CD4-positive, alpha-beta T cell treated with Interleukin-17A for 1 hour (primary cell): Measurements from ENCODE around the gene TNRC18.
"Not testable (repeated sequence)": the region's sequence is repeated elsewhere in the genome, so short reads cannot be mapped to it uniquely, and the experiment has no call there.

Source experiments
- DNase-seq: peaks from one replicate; pipeline ENCODE4 v3.0.0-alpha.2; 2020

TNRC18 gene

DNA sequence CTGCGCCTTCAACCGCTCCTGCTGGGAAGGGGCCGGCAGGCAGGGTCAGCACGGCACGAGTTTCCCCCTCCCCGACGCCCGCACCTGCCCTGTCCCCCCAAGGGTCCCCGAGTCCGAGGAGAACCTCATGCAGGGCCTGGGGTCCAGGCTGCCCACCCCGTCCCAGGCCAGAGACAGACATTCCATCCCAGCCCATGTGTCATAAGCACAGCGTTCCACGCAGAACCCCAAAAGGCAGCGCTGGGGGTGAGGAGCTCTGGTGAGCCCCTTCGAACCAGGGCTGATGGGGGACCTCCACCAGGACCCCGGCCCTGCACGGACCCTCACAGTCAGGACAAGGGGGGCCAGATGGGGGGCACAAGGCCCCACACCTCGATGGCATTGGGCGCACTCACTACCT, 49.2 kb downstream of the TNRC18 start:
- DNase-seq, result no peak

DNA sequence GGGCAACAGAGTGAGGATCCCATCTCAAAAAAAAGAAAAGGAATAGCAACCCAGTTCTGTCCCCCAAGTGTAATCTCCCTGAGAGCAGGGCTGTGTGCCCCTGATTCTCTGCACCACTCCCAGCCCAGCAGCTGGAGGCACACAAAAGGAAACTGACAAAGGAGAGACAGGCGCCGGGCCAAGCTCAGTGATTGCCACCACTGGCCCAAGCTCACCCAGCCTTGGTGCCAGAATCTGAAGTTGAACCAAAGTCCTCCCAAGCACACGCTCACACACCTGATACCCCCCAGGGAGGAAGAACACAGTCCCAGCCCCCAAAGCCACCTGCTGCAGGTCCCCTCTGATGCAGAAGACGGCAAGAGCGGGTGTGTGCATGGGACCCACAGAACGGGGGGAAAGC, 50.3 kb downstream of the TNRC18 start:
- DNase-seq, result no peak

DNA sequence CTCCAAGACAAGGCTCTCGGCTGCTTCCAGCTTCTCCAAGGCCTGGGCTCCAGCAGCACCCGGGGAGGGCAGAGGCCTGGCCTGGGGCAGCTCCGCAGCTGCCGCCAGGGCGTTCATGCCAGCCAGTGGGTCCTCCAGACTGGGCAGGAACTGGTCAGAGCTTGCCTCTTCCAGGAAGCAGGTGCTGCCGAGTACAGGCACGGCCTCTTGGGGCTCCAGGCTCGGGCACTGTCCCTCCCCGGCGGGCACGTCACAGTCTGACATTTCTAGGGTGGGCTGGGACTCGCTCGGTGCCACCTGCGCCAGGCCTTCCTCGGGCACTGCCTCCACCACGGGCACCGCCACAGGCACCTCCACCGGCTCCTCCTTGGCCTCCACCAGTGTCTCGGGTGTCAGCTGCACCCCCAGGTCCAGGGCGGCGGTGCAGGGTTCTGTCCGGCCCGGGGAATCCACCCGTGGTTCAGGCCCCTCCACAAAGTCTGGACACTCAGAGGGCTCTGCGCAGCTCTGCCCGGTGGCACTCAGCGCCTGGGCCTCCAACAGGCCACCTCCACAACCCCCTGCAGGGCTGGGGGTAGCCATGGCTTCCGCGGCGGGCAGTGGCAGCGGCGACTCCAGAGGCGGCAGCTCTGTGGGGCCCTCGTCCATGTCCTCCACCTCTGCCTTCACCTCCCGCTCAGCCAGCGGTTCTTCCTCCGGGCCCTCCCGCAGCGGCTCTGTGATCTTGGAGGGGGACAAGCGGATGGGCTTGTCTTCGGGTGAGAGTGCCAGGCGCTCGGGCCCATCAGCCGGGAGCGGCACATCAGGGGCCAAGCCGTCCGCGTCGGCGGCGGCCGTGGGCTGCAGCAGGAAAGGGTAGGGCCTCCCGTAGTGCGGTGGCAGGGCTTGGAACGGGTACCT, 52.9 kb downstream of the TNRC18 start:
- no peak for DNase-seq

DNA sequence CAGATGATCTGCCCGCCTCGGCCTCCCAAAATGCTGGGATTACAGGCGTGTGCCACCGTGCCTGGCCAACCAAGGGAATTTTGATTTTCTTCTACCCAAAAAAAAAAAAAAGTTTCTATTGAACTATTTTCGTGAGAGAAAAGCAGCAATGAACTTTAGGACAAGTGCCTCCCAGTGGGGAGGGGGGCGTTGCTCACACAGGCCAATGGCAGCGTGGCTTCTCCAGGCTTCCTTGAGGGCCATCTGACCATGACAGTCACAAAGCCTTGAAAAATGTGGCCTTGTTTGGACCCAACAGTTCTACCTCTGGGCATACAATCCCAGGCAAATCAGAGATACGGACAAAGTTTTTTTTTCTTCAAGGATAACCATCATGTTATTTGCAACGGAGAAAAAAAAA, 56.0 kb downstream of the TNRC18 start:
- no peak for DNase-seq

DNA sequence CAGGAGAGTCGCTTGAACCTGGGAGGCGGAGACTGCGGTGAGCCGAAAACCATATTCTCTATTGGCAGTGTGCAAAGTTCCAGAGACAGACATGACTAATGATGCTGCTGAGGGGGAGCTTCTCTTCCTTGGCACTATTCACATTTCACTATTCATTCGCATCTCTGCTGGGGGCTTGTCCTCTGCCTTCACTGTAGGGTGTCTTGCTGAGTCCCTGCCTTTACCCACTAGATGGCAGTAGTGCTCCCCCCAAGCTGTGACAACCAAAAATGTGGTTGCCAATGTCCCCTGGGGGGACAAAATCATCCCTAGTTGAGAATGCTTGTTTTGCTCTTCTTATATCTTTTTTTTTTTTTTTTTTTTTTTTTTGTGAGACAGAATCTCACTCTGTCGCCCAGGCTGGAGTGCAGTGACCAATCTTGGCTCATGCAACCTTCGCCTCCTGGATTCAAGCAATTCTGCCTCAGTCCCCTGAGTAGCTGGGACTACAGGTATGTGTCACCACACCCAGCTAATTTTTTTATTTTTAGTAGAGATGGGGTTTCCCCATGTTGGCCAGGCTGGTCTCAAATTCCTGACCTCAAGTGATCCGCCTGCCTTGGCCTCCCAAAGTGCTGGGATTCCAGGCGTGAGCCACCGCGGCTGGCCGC, 57.5 kb downstream of the TNRC18 start:
- DNase-seq, result peak; percentile 82

DNA sequence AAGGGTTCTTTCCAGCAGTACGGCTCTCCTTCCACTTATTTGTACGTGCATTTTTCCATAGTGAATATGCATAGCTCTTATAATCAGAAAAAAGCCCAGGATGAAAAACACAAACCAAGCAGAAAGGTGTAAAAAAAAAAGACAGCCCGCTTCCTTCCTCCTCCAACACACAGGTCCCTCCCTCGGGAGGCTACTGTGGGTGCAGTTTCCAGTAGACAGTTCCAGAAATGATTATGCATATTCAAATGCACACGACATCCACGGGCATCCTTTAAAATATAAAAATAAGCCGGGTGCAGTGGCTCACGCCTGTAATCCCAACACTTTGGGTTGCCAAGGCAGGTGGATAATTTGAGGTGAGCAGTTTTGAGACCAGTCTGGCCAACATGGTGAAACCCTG, 59.9 kb downstream of the TNRC18 start:
- no peak for DNase-seq

DNA sequence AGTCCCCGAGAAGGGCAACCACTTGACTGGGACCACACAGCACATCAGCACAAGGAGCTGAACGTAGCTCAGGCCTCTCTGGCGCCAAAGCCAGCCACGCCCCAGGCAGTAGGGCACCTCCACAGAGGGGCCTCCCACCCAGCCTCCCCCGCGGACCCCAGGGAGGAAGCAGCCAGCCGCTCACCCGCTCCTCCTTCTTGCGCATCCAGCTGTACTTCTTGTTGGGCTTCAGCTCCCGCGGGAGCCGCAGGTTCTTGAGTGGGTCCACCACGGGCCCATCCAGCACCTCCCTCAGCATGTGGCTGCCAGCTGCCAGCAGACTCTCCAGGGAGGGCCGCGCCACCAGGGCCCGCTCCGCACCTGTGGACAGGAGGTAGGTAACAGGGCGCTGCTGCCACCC, 61.2 kb downstream of the TNRC18 start:
- DNase-seq, result no peak

DNA sequence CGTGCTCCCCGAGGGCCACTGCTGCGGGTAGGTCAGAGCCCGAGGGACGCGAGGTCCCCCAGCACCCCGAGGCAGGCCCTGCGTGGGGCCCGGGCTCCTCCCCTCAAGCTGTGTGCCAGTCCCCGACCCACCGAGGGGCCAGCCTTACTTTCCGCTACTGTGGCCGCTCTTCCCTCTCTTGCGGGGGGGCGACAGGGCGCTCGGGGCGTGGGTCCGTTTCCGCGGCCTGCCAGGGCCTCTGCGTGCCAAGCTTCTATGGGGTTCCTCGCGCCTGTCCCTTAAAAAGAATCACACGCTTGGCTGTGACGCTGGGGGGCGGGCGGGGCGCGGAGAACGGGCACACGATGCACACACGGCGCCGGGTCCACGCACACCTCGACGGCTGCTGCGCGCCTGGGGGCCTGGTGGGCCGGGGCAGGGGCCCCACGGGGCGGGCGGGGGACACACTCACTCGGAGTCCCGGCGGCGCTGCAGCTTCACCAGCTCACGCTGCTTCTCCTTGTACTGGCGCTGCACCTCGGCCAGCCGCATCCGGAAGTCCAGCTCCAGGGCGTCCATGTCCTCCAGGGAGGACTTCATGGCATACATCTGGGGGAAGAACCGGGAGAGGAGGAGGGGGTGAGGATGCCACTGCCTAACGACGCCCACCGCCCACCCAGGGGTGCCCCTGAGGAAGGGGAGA, 62.0 kb downstream of the TNRC18 start:
- no peak for DNase-seq

DNA sequence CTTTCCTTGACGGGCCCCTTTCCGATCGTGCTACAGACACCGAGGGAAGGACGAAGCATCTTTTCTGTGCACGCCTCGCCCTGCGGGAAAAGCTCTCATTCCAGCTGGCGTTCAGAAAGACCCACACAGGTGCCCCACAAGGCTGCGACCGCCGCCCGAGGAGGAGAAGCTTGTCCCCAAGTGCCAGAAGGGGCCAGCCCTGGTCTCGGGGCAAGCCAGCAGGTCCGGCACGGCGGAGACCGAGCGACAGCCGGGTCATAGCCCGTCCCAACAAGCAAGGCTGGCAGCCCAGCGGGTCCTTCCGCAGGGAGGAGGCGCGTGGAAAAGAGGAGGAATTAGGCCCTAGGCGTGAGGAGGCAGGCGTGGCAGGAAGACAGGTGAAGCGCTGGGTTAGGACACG, 62.7 kb downstream of the TNRC18 start:
- DNase-seq, result no peak

DNA sequence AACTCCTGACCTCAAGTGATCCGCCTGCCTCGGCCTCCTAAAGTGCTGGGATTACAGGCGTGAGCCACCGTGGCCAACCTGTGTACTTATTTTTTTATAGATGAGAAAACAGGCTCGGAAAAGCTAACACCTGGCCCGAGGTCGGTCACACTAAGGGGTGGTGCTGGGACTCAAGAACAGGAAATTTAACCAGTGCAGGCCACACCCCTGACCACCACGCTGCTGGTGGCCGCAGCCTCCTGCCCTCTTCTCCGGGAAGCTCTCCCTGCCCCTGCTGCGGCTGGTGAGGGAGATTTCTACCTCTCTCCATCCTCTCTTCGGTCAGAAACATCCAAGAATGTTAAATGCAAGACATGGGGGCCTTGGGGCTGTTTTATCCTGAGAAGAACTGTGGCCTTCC, 63.2 kb downstream of the TNRC18 start:
- no peak for DNase-seq

DNA sequence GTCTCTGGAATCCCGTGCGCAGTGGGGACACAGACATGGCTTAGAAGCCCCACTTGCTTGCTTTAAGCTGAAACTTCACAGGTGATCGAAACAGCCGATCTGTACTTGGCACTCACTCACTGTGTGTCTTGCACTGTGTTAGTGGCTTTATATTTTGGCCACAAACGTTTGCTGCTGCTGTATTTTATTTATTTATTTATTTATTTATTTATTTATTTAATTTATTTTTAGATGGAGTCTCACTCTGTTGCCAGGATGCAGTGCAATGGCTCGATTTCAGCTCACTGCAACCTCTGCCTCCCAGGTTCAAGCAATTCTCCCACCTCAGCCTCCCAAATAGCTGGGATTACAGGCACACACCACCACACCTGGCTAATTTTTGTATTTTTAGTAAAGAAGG, 63.6 kb downstream of the TNRC18 start:
- not testable (repeated sequence) for DNase-seq

DNA sequence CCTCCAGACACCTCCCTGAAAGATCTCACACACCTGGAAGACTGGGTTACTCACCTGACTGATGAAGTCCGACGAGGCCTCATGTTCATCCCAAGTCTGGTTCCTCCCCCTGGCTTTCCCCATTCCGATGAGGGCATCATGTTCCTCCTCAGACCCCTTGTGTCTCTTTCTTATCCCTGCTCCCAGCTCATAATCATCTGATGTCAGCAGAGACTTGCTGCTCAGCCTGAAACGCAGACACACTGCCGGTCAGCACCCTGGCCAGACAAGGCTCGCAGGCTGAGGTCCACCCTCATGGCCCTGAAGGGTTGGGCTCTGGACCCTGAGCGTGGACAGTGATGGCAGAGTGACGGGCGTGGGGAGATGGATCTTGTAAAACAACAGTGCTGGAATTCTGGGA, 64.3 kb downstream of the TNRC18 start:
- DNase-seq, result no peak

DNA sequence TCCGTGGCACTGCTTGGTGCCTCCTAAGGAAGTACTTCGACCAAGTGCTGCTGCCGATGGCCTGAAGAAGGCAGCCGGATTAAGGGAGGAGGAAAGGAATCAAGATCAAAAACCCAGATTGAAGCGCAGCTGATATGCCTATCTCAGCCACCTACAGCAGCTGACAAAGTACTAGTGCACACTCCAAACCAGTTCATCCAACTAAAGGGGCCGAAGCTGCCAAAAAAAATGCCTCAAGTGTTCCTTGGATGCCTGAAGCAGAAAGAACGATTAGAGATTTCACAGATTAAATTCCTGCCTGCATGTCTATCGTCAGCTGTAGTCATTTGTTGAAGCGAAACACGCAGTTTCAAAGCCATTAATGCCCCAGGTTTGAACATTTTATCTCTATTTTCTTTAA, 65.7 kb downstream of the TNRC18 start:
- DNase-seq, result no peak

DNA sequence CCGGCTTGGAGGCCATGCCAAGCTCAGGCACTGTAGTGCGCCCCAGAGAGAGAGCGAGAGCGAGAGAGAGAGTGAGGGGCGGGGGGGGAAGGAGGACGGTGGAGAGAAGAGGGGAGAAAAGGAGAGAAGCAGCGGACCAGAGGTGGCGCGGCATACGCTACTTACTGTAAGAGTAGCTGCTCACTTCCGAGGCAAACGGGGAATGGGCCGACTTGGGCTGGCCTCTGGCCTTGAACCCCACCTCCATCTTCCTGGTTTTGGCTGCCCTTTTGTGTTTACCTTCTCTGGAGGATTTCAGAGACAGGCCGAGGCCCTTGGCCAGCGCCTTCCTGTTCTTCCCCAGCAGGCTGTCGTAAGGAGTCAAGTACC, 66.9 kb downstream of the TNRC18 start:
- no peak for DNase-seq

DNA sequence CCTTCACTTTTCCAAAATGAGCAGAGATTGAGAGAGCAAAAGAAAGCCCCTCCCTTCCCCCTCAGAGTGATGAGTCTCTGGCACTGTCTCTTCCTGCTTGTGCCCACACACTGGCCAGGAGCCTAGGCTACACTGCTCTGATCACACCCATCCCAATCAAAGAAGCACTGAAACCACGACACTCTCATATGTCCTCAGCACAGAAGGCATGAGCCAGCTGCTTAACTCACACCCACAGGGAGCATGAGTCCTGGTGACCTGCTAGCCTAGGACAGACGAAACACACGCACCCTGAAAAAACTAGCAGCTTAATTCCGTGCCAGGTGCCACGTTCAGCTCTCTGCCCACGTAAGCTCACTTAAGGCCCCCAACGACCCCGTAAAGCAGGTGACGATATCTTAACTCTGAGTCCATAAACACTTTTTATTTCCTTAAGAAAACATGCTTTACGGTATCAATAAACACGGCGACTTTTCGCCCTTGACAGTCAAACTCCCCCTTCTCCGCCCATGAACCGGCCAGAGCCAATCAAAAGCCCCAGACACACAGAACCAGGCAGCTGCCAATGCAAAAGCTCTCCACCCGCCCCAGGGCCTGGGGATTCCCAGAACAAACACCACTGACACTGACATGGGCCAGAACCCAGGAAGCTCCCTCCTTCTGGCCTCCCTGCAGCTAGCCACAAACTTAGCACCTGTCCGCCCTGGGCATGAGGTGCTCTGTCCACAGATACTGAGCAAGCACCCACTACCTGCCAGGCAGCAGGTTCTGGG, 69.0 kb downstream of the TNRC18 start:
- DNase-seq, result no peak

DNA sequence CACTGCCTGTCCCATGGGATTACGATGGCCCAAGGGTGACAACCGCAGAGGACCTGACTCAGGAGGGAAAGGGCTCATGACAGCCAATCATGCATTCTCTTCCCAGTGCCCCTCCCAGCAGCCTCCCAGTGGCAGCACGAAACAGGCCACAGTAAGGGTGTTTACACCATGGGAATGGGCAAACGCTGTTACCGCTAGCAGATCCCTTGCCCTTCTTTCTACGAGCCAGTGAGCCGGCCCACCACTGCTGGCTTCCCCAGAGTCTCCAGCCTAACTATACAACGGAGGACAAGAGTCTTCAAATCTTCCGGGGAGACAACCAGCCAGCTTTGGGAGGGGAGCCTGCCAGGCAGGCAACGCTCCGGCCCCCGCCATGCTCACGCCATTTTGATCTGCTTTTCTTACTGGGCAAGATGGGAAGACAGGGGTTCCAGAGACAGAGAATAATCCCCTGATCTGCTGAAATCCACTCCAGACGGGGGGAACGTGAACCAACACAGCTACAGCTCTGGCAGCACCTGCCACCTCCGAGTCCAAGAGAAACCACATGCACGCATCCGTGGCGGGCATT, 71.1 kb downstream of the TNRC18 start:
- DNase-seq, result no peak

DNA sequence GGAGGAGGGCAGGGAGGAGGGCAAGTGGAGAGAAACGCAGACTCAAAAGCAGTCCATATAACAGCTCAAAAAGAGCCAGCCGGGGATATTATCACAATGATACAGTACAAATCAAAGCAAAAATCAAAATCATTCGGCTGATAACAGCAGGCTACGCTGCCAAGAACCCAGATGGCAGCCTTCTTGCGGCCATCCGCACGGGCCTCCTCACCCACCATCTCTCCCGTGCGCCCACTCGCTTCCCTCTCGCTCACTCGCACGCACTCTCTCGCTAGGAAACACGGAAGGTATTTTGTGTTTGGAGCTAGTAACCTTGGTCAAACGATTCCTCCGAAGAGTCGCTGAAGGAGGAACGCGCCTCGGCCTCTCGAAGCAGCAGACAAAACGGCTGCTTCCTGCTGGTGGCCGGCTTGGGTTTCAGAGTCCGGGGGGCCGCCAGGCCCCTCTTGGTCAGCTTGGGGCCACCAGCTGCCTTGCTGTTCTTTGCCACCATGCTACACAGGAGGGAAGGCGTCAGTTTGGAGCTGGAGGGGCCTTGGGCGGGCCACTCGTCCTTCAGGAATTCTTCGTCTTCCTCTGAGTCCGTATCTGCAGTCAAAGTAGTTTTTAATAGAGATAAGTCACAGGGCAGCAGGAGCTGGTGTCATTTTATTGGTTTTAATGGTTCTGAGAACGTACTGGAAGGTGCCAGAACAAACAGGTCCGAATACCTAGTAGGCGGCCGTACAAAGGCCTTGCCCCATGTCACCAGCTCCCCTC, 71.9 kb downstream of the TNRC18 start:
- DNase-seq, result no peak

DNA sequence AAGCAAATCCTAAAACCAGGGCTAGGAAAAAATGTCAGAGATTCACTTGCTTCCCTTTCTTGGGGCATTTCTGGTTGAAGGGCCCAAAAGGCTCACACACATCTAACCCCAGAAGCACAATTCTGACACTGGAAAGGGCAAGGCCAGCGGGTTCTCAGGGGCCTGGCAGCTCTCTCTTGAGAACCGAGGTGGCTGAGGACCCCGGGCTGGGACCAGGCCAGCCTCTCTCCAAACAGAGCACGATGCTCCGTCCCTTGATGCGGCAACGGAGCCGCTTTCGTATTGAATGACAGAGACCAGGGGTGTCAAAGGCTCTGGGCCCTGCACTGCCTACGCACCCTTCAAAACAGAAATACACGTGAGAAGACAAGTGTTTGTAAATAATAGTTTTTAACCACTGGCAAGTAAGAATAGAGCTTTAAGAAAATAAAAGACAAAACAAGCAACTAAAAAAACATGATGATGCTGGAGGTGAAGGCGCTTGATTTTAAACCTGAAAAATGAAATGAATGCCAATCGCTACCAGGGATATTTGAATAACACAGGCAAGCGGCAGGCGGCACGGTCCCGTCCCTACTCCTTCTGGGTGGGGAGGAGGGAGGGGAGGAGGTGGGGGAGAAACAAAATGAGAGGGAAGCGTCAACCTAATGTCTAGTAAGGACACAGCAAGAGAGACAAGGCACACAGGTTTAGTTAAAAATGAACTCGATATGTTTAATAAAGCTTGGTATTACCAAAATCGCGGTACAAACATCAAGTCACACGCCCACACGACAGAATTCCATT, 72.8 kb downstream of the TNRC18 start:
- DNase-seq, result no peak

DNA sequence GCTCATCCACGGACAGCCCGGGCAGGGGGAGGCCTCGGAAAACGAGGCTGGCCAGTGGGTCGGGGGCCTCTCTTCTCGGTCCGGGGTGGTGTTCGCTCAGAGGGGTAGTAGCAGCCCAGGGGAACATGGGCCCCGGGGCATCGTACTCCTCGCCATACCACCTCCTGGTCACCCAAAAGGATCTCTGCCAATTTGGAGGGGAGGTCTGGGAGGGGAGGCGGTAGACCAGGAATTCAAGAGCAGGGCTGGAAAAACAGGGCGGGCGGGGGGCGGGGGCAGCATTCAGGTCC, 73.5 kb downstream of the TNRC18 start:
- DNase-seq, result no peak

DNA sequence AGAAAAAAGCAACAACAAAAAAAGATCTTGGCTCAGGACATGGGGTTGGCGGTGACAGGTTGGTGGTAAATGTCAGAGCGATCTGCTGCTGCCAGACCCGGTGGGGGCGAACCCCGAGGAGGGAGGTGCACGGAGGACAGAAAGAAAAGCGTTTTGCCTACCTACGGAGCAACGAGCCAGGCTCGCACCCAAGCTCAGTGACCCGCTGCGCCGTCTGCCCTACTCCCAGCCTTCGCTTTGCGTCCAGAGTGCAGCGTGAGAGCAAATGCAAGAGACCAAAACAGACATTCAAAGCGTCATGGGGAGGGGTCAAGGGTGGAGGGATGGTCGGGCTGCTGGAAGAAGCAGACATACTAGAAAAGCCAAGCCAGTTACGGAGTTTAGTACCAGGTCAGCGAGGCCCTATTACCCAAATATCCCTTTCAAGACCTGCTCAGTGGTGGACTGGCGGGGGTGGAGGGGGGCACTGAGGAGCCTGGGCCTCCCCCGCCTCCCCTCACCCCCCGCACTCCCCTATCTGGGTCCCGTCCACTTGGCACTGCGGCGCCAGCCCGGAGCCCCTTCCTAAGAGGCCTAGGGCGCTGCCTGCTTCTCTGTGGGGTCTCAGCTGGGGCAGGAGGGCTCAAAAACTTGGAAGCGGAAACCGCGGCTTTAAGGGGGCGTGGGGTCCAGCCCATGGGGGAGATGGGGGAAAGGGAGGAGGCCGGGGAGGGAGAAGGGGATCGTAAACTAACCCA, 74.0 kb downstream of the TNRC18 start:
- no peak for DNase-seq

DNA sequence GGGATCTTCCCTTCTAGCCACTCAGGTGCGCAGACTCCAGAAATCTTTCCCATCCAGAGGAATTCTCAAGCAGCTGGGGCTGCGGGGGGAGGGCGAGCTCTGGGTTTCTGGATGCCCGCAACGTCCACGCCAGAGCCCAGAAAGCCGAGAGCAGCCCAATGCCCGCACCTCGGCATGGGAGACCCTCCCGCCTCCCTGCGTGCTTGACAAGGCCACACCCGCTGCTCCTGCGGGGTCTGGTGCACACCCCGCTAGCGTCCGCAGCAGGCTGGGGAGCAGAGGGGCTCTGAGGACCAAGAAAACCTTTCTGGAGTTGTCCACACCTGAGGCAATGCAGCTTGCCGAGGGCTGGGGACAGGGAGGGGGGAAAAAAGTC, 74.6 kb downstream of the TNRC18 start:
- no peak for DNase-seq
